ENCODE results near the gene TUSC2. TPM values are rescaled to one million over a fixed set of nuclear protein-coding genes. Genes with fewer than 3 reads are reported as not detected.

Gene TUSC2
- total and polyA plus RNA-seq, 8 donors: 10.2 to 21.8 (median 17.4) TPM

GRCh38 chr3:50299929-50300680, 27.9 kb downstream of the TUSC2 start:
- intact Hi-C loops (cut with DNase I): no loop called here
- ATAC-seq: peak in 2 of 4 donors; percentile 10 to 11
- Histone ChIP-seq H3K27ac (peak overlapping the region; percentile 61 to 83 (median 79)), H3K4me3 (peak overlapping the region in 3 of 4 donors; percentile 12 to 67 (median 32)), H3K27me3 (no peaks in the 10 kb centered on the region), H3K4me1 (peaks cover 11 to 14% (median 11%) of the 10 kb centered on the region in 3 donors), H3K36me3 (no peaks in the 10 kb centered on the region), H3K9me3 (no peaks in the 10 kb centered on the region)
- FAIRE-seq: no peak
- DNase-seq: peak in 3 of 6 donors; percentile 42 to 76 (median 53)
- WGBS, 2 donors: 51 to 52% methylated on average over 12 of the region's 12 CpGs
- no peak for TF ChIP-seq CTCF (IDR thresholded peaks at IDR 0.05)

DNA sequence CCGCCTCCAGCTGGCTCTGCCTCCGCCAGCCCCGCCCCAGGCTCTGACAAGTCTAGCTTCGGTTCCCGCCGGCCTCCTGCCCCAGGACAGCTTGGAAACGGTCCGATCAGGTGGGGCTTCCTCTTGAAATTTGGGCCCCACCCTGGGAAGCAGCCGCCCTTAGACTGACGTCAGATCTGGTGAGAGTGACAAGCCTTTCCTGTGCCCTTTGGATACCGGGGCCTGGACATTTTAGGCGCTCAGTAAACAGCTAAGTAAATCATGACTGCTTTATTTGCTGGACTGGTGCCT, 28.4 kb downstream of the TUSC2 start:
- Histone ChIP-seq H3K4me1 (peaks cover 11 to 14% (median 11%) of the 10 kb centered on the region in 3 donors), H3K4me3 (peak overlapping the region in 3 of 4 donors; percentile 12 to 67 (median 32)), H3K27me3 (no peaks in the 10 kb centered on the region), H3K36me3 (no peaks in the 10 kb centered on the region), H3K27ac (peak overlapping the region; percentile 61 to 83 (median 79)), H3K9me3 (no peaks in the 10 kb centered on the region)
- WGBS, 2 donors: 1 to 3% methylated on average over 12 of the region's 12 CpGs
- FAIRE-seq (no peak), ATAC-seq (no peak), DNase-seq (no peak)
- no peak for TF ChIP-seq CTCF (IDR thresholded peaks at IDR 0.05)
- intact Hi-C loops (cut with DNase I): no loop called here

DNA sequence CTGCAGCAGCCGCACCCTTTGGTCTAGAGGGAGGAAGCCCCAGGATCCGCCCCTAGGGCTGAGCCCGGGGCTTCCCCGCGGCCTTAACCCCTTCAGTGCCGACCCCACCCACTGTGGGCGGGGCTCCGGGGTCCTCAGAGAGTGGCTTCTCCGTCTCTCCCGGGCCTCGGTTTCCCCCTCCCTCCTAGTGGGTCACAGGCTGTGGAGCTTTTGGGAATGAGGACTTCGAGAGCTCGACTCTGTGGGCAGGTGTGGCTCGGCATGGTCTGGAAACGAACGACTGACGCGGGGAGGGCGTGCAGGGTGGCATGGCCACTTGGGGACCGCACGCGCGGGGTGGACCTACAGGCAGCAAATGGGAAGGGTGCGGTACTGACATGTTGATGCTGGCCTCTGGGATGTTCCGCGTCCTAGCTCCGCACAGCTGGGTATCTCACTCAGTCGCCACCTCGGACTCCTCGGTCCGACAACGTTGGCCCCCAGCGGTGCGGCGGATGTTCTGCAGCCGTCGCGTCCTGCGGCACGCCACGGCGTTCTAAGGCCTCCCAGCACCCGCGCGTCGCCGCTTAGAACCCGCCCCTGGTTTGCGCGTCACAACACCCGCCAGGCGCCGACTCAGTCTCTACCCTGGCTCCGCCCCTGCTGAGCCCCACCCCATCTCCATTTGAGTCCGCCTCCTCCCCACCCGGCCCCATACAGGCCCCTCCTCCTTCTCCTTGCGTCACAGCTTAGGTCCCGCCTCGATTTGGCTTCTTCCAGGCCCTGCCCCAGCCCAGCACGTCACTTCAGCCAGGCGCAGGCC, 29.0 kb downstream of the TUSC2 start, which contains the start of the genes HYAL3 and NAA80:
Gene HYAL3 (minus strand): TSS at position 570 of the 802 bp plus-strand sequence. CDS start 3,803 bp downstream, outside the sequence.
Gene NAA80 (minus strand): TSS at position 570 of the 802 bp plus-strand sequence. CDS start 1,942 bp downstream, outside the sequence.
- no peaks in the 10 kb centered on the region for H3K36me3 ChIP-seq
- H3K4me1 ChIP-seq: peaks cover 11 to 14% (median 11%) of the 10 kb centered on the region in 3 donors

More for the DNA sequence above, 29.0 kb downstream of the TUSC2 start, which contains the start of the genes HYAL3 and NAA80:
- DNase-seq: peak; percentile 96 to 100 (median 99)
- peak within 1 kb of the TSS; percentile 21 to 67 (median 52) for H3K4me3 ChIP-seq
- H3K27me3 ChIP-seq: no peaks in the 10 kb centered on the region
- intact Hi-C loops (cut with DNase I): no loop called here
- H3K27ac ChIP-seq: peak within 1 kb of the TSS; percentile 61 to 83 (median 79)
- peak; percentile 98 for FAIRE-seq
- peak; percentile 87 to 92 (median 89) for ATAC-seq
- peak in 2 of 4 donors; percentile 8 to 31 for TF ChIP-seq CTCF (IDR thresholded peaks at IDR 0.05)
- H3K9me3 ChIP-seq: no peaks in the 10 kb centered on the region
- WGBS, 2 donors: 0 to 1% methylated on average over 56 to 61 of the region's 61 CpGs

Measured in pancreas (tissue), 10 donors.